Measurements from ENCODE around the gene COPS7A. TPM values are rescaled to one million over a fixed set of nuclear protein-coding genes. Genes with fewer than 3 reads are reported as not detected.
A peak's percentile ranks its signal among the peaks of the same experiment; 100 is the strongest.

COPS7A gene
- total RNA-seq, 2 donors from 2014 or later = 43.3 to 69.2 TPM

DNA sequence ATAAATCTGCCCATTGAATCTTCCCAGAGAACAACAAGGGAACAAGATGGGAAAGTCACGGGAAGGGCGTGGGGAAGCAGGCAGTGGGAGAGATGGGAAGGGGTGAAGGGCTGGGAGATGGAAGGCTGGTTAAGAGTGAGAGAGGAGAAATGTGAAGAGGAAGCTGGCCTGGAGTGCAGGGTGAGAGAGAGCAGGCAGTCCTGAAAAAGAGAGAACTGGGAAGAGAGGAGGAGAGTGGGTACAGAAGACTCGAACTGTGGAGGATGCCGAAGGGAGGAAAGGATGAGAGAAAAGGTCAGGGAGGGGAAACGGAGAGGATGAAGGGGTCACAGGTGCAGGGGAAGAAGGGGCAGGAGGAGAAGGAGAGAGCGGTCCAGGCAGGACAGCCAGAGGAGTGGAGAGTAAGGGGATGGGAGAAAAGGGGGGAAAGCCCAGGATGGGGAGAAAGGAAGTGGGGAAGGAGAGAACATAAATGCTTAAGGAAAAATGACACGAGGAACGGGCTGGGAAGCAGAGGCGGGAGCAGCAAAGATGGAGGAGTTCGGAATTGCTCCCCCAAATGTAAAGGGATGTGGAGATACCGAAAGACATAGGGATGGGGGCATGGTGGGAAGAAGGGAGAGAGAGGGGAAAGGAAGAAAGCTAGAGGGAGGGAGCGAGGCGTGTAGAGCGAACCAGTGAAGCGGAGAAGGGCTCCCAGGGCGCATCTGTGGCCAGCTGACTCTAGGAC is 24.4 kb upstream of the COPS7A start:
- H3K9me3 ChIP-seq (ENCODE audit: control insufficient read depth, low read length) = no peaks in the 10 kb centered on the region
- DNase-seq = peak; percentile 59
- no peaks in the 10 kb centered on the region for H3K4me1 ChIP-seq (ENCODE audit: control insufficient read depth, insufficient read depth, low read length)
- TF ChIP-seq, protein P1, sequence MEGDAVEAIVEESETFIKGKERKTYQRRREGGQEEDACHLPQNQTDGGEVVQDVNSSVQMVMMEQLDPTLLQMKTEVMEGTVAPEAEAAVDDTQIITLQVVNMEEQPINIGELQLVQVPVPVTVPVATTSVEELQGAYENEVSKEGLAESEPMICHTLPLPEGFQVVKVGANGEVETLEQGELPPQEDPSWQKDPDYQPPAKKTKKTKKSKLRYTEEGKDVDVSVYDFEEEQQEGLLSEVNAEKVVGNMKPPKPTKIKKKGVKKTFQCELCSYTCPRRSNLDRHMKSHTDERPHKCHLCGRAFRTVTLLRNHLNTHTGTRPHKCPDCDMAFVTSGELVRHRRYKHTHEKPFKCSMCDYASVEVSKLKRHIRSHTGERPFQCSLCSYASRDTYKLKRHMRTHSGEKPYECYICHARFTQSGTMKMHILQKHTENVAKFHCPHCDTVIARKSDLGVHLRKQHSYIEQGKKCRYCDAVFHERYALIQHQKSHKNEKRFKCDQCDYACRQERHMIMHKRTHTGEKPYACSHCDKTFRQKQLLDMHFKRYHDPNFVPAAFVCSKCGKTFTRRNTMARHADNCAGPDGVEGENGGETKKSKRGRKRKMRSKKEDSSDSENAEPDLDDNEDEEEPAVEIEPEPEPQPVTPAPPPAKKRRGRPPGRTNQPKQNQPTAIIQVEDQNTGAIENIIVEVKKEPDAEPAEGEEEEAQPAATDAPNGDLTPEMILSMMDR (conservative IDR thresholded peaks at IDR 0.05) = no peak
- H3K27ac ChIP-seq (ENCODE audit: low read depth, low read length) = no peak overlapping the region
- no peaks in the 10 kb centered on the region for H3K36me3 ChIP-seq (ENCODE audit: control insufficient read depth, insufficient read depth, low read length)
- 25 to 37% methylated on average over 10 to 16 of the region's 16 CpGs for WGBS, 2 experiments (ENCODE audit: insufficient coverage in 1 of 2, insufficient read length in 1 of 2)
- H3K4me3 ChIP-seq (ENCODE audit: low read length) = peak overlapping the region; percentile 75
- H3K4me1 Mint-ChIP-seq = peaks cover 20% of the 10 kb centered on the region
- peaks cover 33% of the 10 kb centered on the region for H3K27me3 ChIP-seq (ENCODE audit: control insufficient read depth, insufficient read depth, low read length, poor library complexity, severe bottlenecking)
- no peak overlapping the region for H3K9ac ChIP-seq (ENCODE audit: extremely low read depth, low read length, poor library complexity, severe bottlenecking)
- peaks cover 86% of the 10 kb centered on the region for H3K27me3 Mint-ChIP-seq (ENCODE audit: insufficient read depth)
- no peaks in the 10 kb centered on the region for H3K36me3 Mint-ChIP-seq (ENCODE audit: low read depth)
- H3K9me3 Mint-ChIP-seq = peaks cover 4% of the 10 kb centered on the region
- peak overlapping the region; percentile 62 for H3K4me3 Mint-ChIP-seq
- no peak overlapping the region for H3K27ac Mint-ChIP-seq

DNA sequence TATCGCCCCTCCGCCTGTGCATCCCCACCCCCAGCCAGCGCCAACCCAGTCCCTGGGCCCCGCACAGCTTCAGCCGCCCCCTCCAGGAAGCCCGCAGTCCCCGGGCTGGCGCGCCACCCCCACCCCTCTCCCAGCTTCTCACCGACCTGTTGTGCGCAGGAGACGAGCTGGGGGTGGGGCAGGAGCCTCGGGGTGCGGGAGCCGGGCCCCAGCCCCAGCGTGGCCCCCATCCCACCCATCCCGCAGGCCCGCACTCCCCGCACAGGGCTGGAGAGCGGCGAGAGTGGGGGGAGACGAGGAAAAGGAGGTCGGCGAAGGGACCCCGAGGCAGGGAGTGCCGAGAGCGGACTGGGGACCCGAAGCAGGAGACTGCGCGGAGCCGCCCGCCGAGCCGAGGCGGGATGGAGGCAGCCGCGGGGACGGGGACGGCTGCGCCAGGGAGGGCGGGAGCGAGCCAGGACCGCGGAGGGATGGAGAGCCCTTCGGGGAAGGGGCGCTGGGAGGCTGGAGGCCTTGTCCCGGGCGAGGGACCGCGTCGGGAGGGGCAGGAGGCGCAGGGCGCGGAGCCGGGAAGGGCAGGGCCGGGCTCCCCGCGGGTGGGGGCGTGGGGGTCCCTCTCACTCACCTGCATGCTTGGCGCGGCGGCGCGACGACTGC is 23.7 kb upstream of the COPS7A start:
- peaks cover 88% of the 10 kb centered on the region for H3K27me3 Mint-ChIP-seq (ENCODE audit: insufficient read depth)

DNA sequence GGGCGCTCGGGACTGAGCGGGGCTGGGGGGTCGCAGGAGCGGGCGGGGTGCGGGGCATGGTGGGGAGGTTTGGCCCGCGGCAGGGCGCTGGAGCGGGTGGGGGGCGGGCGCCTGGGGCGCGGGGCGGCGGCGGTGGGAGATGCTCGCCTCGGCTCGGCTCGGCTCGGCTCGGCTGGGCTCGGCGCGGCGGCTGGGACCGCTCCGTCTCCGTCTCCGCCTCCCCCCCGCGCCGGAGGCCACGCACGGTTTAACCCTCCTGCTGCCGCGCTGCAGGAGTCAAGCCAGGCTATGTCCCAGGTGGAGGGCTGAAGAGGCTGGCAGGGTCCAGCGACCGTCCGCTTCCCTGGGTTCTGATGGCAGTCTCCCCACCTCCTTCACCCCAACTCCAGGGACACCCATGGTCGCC is 23.2 kb upstream of the COPS7A start, which contains the start of gene PIANP:
Gene PIANP (minus strand): TSS at position 170 of the 406 bp plus-strand sequence. CDS start 2,754 bp downstream, outside the sequence.
- TF ChIP-seq, protein P1 (conservative IDR thresholded peaks at IDR 0.05) = no peak
- Histone ChIP-seq H3K4me1 (ENCODE audit: control insufficient read depth, insufficient read depth, low read length) (no peaks in the 10 kb centered on the region), H3K36me3 (ENCODE audit: control insufficient read depth, insufficient read depth, low read length) (no peaks in the 10 kb centered on the region), H3K9me3 (ENCODE audit: control insufficient read depth, low read length) (no peaks in the 10 kb centered on the region), H3K27me3 (ENCODE audit: control insufficient read depth, insufficient read depth, low read length, poor library complexity, severe bottlenecking) (peaks cover 33% of the 10 kb centered on the region), H3K27ac (ENCODE audit: low read depth, low read length) (no peak within 1 kb of the TSS), H3K9ac (ENCODE audit: extremely low read depth, low read length, poor library complexity, severe bottlenecking) (peak within 1 kb of the TSS; percentile 6), H3K4me3 (ENCODE audit: low read length) (peak within 1 kb of the TSS; percentile 78)
- Mint-ChIP-seq H3K36me3 (ENCODE audit: low read depth) (no peaks in the 10 kb centered on the region), H3K27me3 (ENCODE audit: insufficient read depth) (peaks cover 91% of the 10 kb centered on the region), H3K4me3 (peak within 1 kb of the TSS; percentile 62), H3K4me1 (peaks cover 20% of the 10 kb centered on the region), H3K27ac (no peak within 1 kb of the TSS), H3K9me3 (peaks cover 4% of the 10 kb centered on the region)
- WGBS, 2 experiments (ENCODE audit: insufficient coverage in 1 of 2, insufficient read length in 1 of 2) = 0 to 1% methylated on average over 3 to 43 of the region's 43 CpGs
- peak; percentile 83 for DNase-seq

More for the DNA sequence above, 23.7 kb upstream of the COPS7A start:
- Mint-ChIP-seq H3K27ac (no peak overlapping the region), H3K36me3 (ENCODE audit: low read depth) (no peaks in the 10 kb centered on the region), H3K4me3 (peak overlapping the region; percentile 62), H3K4me1 (peaks cover 20% of the 10 kb centered on the region), H3K9me3 (peaks cover 4% of the 10 kb centered on the region)
- 2 to 3% methylated on average over 7 to 55 of the region's 65 CpGs for WGBS, 2 experiments (ENCODE audit: insufficient coverage in 1 of 2, insufficient read length in 1 of 2)
- peak; percentile 85 for DNase-seq
- H3K4me1 ChIP-seq (ENCODE audit: control insufficient read depth, insufficient read depth, low read length) = no peaks in the 10 kb centered on the region
- peak overlapping the region; percentile 6 for H3K9ac ChIP-seq (ENCODE audit: extremely low read depth, low read length, poor library complexity, severe bottlenecking)
- TF ChIP-seq, protein P1 (conservative IDR thresholded peaks at IDR 0.05) = no peak
- no peak overlapping the region for H3K27ac ChIP-seq (ENCODE audit: low read depth, low read length)
- peaks cover 33% of the 10 kb centered on the region for H3K27me3 ChIP-seq (ENCODE audit: control insufficient read depth, insufficient read depth, low read length, poor library complexity, severe bottlenecking)
- H3K9me3 ChIP-seq (ENCODE audit: control insufficient read depth, low read length) = no peaks in the 10 kb centered on the region
- H3K4me3 ChIP-seq (ENCODE audit: low read length) = peak overlapping the region; percentile 75
- H3K36me3 ChIP-seq (ENCODE audit: control insufficient read depth, insufficient read depth, low read length) = no peaks in the 10 kb centered on the region
